ENCODE results near the gene NOL11.
"Not testable (repeated sequence)": the region's sequence is repeated elsewhere in the genome, so short reads cannot be mapped to it uniquely, and the experiment has no call there.

Gene NOL11

DNA sequence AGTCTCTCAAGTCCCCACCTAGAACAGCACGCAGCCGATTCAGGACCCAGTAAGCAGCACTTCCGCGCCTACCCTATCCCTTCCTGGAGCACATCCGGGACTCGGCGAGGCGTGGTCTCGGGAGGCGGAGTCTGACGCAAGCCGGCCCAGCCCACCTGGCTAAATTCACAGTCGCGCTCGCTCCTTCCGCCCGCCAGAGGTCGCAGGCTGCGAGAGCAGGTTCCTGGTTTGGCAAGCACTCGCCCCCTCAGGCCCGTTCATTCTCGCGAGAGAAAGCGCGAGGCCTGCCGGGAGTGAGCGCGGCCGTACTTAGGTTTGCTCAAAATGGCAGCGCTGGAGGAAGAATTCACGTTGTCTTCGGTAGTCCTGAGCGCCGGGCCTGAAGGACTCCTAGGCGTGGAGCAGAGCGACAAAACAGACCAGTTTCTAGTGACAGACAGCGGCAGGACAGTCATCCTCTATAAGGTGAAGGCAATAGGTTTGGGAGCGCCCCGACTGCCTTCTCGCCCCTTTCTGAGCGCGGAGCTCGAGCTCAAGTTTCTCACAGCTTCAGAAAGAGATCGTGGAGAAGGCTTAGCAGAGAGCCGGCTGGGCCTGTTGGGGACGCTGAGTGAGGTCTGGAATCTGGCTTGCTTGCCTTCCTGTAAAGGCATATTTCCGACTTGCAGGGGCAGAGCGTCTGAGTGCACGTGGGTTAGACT, at the start of gene NOL11:
NOL11 (plus strand) TSS at position 313 of the 701 bp plus-strand sequence; CDS start at position 325, 12 bp downstream.
- DNase-seq = peak; percentile 98

DNA sequence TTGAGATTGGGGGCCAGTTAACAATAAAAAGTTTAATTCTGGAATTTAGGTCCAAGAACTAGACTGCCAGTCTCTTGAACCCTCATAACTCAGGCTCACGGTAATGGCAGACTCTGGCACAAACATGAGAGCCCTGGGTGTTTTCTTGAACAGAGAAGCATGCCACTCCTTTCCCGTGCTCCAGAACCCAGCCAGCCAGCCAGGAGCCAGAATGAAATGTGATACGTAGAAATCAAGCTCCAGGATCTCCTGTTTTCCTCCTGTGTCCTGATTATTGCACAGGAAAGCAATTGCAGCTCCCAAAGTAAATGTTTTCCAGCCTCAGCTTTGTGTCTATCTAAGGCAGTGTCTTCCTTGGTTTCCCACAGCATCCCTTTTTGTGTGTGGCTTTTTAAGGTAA, 46.2 kb upstream of the NOL11 start:
- DNase-seq = peak; percentile 74

DNA sequence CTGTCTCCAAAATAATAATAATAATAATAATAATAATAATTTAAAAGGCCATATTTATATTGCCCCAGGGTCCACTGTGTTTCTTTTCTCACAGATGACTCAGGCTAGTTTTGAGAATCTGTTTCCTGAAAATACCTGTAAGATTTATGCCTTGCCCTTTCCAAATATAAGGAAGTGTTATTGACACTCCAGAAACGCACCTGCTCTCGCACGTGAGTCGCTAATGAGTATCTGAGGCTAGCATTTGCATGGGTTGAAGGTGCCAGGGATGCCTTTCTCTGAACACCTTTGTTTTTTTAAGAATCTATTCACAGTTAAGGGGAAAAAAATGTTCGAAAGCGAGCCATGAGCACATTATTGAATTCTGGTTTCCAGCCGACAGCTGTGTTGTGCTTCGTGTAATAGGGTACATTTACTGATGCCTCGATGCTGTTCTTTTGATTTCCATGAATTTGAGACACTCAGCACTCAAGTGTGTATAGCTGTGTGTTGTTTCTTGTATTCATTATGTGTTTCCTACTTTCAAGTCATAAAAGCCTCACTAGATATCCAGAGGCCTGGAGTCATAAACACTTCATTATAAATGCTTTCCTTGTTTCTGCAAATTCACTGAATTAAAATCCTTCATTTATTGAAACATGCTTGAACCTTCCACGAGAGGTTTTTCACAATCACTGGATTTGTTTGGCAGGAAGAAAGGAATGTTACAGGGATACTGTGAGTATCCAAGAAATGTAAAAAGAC, 45.0 kb upstream of the NOL11 start:
- peak; percentile 53 for DNase-seq

DNA sequence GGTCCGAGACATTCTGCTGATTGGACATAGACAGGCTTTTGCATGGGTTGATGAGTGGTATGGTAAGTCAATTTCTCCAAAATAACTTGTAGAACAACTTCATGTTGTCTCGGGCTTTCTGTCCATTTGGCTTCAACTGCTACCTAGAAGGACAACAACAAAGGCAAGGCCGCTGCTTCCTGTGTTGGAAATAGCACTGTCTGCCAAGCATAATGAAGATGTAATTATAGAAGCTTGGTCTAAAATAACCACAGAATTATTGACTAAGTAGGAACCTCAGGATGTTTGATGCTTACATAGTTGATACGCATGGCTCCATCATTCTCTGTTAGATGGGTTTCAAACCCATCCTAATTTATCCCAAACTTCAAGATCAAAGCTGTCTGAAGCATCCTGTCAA, 42.3 kb upstream of the NOL11 start:
- DNase-seq = no peak

DNA sequence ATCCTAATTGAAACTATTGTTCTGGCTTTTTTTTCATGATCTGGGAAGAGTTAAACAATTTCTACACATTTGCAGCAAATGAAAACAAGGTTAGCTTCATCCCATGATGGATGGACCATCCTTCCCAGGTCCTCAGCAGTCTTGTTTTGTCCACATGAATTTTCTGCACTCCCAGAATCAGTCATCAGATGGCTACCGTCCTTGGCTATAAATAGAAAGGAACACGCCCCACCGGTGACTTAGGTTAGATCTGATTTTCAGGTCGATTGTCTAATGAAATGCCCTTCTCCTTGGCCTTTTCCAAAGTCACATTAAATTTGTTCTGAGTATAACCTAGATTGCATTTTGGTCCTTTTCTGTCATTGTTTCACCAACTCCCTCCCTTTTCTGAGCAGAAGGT, 41.4 kb upstream of the NOL11 start:
- DNase-seq = no peak

DNA sequence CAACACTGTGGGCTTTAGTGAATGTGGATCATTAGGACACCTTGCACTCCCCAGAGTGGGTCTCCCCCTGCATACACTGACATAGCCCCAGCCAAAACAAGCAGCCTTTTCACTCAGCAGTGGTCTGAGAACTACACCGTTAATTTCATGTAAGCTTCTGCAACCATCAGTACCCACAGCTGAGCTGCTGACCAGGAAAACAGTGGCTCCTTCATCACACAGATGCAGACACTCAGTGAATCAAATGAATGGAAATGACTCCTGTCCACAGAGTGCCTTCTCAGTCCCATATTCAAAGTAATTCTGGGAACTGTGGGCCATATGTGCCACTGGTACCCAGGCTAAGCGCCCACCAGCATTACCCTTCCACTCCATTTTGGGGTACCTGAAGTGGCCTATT, 39.3 kb upstream of the NOL11 start:
- no peak for DNase-seq

DNA sequence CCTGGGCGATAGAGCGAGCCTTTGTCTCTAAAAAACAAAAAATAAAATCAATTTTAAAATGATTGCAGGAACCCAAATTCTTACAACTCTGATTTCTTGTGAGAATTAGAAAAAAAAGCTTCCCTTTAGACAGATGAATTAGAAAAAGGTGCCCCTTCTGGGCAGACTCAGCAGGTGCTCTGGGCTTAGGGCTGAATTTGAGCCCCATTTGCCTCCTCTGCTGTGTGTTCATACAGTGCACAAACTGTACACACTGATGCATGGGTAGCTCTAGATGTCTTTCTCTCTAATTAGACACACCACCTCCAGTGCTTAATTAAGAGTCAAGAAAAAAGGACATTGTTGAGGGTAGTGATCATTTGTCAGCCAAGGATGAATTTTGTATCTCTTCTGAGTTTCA, 38.5 kb upstream of the NOL11 start:
- DNase-seq = no peak

DNA sequence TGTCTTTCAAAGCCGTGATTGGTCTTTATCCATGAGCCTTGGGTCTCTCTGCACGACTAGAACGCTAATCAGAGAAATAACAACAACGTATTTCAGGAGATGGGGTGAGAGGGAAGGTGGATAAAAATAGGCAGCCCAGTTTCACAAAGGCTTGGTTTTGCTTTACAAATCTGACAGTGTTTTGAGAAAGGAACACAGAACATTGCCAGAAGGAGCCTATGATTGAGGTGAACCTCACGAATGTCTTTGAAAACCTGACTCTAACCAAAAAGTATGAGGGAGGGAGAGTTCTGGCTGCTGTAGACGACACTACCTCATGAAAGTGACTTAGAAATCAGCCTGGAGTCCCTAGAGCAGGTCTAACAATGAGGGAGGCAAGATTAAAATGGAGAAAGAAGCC, 38.0 kb upstream of the NOL11 start:
- no peak for DNase-seq

DNA sequence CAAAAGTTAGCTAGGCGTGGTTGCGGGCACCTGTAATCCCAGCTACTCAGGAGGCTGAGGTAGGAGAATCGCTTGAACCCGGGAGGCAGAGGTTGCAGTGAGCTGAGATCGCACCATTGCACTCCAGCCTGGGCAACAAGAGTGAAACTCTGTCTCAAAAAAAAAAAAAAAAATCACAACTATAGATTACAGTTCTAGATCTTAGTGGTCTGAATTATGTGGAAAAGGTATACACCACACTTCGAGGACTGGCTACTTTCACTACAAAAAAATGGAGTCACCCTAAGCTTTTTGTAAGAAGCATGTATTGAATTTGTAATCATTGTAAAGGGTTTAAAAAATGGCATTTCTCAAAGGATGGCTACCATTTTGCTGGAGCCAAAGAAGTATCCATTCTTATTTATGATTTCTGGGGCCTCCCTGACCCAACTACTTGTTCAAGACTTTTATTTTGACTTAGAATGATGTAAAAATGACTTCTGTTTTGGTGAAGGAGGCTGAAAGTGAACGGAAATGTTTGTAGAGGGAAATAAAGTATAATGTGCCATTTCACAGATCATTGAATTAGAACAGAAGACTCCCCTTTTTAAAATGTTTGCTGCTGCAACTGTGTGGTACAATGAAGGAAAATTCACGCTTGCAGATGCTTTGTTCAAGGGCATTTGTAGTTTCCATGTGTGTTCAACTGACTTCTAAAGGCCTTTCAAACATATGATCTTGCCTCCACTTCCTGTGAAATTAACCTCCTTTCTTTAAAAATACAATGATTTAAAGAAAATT, 37.1 kb upstream of the NOL11 start:
- no peak for DNase-seq

DNA sequence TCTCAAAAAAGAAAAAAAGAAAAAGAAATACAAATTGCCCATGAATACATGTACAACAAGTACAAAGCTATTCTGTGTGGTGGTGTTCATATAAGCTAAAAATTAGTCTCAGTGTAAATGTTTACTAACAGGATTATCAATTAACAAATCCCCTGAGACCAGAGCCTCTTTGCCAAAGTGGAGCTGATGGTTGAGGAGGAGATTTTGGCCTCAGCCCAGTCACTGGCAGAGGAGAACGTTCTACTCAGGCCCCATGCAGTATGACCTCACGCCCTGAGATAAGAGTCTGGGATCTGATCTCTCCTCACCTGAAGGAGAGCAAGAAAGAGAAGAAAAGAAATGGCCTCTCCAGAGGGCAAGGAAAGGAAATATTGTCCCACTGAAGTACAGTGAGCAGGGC, 35.5 kb upstream of the NOL11 start:
- DNase-seq = no peak

DNA sequence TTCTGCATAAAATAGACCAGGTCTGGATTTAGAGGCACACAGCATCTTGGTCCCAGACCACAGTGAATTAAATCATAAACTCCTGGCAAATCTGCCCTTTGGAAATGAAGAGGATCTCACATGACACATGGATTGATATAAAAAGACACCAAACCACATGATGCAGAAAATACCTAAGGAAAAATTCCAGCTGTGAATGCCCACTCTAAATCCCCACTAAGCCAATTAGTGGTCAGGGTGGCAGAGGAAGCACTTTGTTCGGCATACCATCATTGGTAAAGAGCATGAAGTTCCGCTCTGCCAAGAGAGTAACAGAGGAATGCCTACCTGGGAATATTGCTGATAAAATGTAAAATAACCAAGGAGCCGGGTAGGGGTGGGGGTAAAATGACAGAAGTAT, 32.4 kb upstream of the NOL11 start:
- DNase-seq = no peak

DNA sequence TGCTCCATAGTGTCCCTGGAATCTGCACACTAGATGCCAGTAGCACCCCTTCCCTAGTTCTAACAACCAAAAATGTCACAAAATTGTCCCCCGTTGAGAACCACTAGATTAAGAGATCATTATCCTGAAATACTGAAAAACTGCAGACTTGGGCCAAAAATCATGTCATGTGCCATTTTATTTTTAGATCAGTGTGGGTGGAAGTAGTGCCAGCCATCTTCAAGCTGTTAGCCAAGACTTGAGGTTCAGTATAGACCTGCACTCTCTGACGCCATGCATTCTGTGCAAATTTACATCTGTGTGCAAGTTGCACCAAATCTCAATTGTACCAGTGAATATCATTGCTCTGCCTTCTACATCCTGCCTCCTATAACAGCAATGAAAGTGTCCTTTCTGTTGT, 31.5 kb upstream of the NOL11 start:
- DNase-seq = no peak

DNA sequence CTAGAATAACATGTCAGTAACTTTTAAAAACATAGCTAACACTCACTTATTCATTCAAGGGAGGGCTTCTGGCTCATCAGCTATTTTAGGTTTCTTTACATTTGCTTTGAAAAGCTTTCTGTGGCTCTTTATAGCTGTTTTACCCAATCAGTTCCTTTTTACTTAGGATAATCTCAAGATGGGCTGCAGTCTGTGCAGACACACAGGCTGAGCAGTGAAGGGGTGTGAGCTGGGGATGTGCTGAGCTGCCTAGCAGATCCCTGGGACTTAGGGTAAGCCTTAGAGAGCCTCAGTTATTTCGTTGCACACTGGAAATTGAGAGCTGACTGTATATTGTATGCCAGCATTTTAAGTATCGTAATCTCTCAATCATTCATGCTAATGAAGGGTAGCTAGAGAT, 30.2 kb upstream of the NOL11 start:
- no peak for DNase-seq

DNA sequence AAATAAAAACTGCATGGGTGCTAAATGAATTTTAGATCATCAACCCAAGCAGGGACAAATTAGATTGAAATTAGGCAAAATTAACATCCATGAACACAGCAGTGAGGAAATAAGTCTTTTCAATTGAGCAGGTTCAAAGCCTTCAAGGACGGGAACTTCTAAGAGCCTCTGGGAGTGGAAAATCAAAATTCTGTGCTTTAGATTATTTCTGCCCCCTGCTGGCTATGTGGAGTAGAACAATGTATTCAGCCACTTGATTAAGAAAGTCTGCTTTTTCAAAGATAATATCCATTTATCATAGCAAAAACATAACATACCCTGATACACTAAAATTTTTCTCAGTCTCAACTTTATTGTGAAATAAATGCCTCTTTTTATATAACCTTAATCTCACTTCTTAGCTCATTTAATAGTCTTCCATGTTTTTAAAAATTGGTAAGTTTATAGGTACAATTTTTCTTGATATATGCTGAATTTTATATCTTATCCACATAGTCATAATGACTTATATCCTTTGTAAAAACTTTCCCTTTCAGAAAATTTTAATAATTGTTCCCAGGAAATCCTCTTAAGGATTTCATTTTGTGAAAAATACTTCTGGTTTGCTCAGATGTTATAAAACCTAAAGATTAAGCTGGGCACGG, 28.1 kb upstream of the NOL11 start:
- DNase-seq = peak; percentile 46

DNA sequence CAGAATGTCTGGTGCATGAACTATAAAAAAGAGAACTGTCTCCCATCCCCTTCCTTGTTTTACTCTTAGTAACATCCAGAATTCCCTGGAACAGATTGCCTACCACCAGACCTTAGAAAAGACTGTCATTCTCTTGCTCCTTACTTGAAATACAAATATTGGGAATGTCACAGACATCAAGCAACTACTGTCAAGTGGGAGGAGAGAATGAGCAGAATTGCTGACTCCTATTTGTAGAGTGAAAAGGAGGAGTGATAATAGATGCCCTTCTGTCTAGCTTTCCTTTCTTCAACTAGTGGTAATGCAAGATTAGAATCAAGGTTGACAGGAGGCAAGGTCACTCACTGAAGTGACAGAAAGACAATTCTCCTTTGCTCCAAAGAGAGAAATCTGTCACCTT, 23.9 kb upstream of the NOL11 start:
- no peak for DNase-seq

DNA sequence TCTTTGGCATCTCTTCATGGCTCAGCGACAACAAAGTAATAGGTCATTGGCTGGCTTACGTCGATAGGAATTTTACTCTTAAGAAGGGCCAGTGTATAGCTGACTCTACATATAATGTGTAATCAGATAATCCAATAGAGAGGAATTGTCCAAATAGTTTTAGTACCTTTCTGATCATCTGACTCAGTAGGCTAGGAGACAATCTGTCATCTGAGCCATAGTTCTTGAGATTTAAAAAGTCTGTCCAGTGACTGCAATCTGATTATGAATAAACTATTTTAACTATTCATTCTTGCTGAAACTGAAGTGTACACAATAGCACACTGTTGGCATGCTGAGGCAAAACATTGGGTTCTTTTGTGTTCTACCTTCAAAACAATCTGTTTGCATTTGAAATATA, 21.4 kb upstream of the NOL11 start:
- no peak for DNase-seq

DNA sequence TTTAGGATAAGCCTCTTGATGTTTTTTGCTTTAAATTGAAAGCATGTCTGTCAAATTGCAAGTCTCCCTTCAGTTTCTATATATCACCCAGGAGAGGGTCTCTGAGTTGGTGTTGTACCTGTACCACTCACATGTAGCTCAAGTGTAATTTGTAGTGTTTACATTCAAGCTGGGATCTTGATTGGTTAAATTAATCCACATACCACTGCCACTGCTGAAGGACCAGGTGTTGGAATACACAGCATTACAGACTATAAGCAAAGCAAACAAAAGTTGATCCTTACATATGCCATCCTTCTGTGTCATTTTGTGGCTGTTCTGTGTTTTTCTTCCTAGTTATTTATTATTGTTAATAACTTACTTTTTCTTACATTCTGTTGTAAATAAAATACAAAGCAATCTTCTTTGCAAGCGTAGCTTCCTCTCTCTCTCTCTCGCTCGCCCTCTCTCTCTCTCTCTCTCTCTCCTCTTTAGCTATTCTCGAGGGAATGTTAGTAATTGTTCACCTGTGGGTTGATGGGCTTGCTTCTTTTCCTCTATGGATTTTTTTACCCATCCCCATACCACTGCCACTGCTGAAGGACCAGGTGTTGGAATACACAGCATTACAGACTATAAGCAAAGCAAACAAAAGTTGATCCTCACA, 20.8 kb upstream of the NOL11 start:
- peak; percentile 70 for DNase-seq

DNA sequence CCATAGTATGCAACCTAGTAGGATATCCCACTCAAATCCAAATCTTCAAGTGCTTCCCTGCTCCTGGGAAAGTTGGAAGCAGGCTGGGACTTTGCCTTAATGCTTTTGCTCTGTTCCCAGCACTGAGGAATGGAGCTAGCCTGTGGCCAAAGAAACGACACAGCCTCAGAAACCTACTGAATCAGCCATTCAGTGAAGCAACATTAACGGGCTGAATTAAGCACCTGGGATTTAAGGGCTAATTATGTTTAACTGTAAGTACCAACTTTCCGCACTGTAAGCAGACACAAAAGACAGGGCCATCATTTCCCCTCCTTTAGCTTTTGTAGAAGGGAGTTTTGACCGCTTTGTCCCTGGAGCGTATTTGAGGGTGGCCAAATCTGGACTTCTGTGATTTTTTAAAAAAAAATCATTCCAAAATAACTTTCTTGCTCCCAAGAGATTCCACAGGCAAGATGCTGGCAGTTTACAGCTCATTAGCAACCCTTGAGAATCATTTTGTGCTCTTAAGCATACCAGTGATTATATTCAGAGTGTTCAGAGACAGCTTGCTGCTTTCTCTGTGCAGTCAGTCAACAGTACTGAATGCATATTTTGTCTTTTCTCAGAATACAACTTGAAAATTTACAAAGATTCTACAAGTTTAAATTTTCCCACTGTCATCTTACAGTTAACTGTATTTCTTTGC, 17.6 kb upstream of the NOL11 start:
- no peak for DNase-seq

DNA sequence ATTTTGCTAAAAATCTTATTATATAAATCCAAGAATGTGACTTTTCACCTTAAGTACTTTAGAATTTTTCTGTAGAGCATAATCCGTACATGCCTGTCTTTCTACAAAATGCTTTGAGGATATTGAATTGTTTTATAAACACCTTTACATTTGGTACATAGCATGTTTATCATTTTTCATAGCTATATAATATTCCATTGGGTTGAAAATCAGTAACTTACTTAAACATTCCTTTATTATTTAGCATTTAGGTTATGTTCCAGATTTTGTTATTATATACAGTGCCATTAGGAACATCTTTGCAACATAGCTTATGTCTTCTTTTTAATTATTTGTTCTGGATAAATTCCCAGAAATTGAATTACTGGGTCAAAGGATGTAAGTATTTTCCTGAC, 17.0 kb upstream of the NOL11 start:
- DNase-seq = no peak

DNA sequence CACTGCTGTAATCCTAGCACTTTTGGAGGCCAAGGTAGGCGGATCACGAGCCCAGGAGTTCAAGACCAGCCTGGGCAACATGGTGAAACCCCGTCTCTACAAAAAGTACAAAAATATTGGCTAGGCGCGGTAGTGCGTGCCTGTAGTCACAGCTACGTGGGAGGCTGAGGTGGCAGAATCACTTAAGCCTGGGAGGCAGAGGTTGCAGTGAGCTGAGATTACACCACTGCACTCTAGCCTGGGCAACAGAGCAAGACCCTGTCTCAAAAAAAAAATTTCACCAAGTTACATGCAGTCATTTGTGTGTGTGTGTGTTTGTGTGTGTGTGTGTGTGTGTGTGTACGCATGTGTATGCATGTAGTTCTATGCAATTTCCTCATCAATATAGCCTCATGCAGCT, 14.9 kb upstream of the NOL11 start:
- not testable (repeated sequence) for DNase-seq

DNA sequence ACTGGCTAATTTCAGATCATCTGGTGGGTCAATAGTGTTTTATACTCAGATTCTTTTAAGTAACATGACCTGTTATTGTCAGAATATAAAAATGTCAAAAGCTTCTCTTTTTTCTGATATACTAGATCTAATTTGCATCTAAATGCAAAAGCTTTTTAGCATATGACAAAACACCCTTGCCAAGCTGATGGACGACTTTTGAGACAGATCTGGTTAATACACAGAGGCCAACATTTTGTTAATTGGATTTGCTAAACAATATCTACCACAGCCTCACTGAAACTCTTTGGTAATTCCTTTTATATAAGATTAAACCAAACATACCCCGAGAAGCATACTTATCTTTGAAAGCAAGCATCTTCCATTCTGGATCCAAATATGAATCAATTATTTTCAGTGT, 10.3 kb upstream of the NOL11 start:
- DNase-seq = no peak

DNA sequence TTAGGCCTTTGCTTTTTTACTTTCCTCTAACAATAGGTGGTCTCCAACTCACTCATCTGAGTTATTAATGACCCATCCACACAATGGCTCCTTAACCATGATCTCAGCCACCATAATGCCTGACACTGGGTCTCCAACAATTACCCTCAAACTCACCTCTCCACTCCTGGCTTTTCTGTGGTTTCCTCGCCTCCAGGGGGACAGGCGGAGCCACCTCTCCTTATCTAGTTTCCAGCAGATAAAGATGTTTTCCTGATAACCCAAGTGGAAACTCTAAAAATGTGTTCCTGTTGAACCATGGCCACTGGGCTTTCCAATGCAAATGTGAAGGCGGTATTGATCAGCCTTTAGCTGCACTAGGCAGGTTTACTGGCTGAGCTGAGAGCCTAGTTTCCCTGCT, 9.4 kb upstream of the NOL11 start:
- no peak for DNase-seq

All from NCI-H2171 (cell line).